Measurements from ENCODE around the gene CCZ1.
"Not testable (repeated sequence)": the region's sequence is repeated elsewhere in the genome, so short reads cannot be mapped to it uniquely, and the experiment has no call there.

Gene CCZ1

GRCh38 chr7:5916529-5916928 is 18.0 kb downstream of the CCZ1 start:
- not testable (repeated sequence) for DNase-seq

- not testable (repeated sequence) for DNase-seq
Observed at GRCh38 chr7:5924180-5924579, 25.6 kb downstream of the CCZ1 start.

- not testable (repeated sequence) for DNase-seq
Observed at GRCh38 chr7:5924630-5925029, 26.1 kb downstream of the CCZ1 start.

GRCh38 chr7:5926263-5926870 is 27.8 kb downstream of the CCZ1 start:
- not testable (repeated sequence) for DNase-seq

GRCh38 chr7:5930290-5930689 is 31.8 kb downstream of the CCZ1 start:
- DNase-seq, result not testable (repeated sequence)

- DNase-seq, result not testable (repeated sequence)
Observed at GRCh38 chr7:5931250-5931649, 32.7 kb downstream of the CCZ1 start.

- not testable (repeated sequence) for DNase-seq
Observed at GRCh38 chr7:5931905-5932644, 33.5 kb downstream of the CCZ1 start.

GRCh38 chr7:5934945-5935450 is 36.5 kb downstream of the CCZ1 start:
- not testable (repeated sequence) for DNase-seq

GRCh38 chr7:5963205-5963604 is 64.7 kb downstream of the CCZ1 start:
- DNase-seq, result not testable (repeated sequence)

GRCh38 chr7:5963810-5964209 is 65.3 kb downstream of the CCZ1 start:
- DNase-seq, result not testable (repeated sequence)

GRCh38 chr7:5970347-5970911 is 71.9 kb downstream of the CCZ1 start, which contains the start of gene RSPH10B:
TSS of gene RSPH10B (minus strand) at chr7:5970689. CDS start at chr7:5967116, 3,573 bp downstream.
- DNase-seq, result not testable (repeated sequence)

GRCh38 chr7:5973580-5973979 is 75.0 kb downstream of the CCZ1 start:
- not testable (repeated sequence) for DNase-seq

Data from activated CD4-positive, alpha-beta T cell treated with anti-CD3 and anti-CD28 coated beads for 1 hour (primary cell).